HCT116 (cell line): ENCODE results near the gene CCSER1. TPM values are rescaled to one million over a fixed set of nuclear protein-coding genes. Genes with fewer than 3 reads are reported as not detected.

Experiments used
- ATAC-seq: fragments of 200-7000 bp; cut with Tn5 transposase; 2 replicates; pipeline ENCODE4 v1.9.1; 2020; ENCODE audit warnings: mild to moderate bottlenecking, moderate library complexity
- BruUV-seq: library from RNA; stranded (reverse); fragments of 400-500 nt; replicated peaks from 2 replicates; lab custom pipeline; 2021; lab: Mats Ljungman, UMichigan
- CTCF ChIA-PET: fragments of 300-600 bp; sonication (Branson Sonifier 250); formaldehyde crosslinking; loops from one replicate; lab custom pipeline; 2021; ENCODE audit warnings: antibody characterized with exemption; lab: Charles Lee
- POLR2A ChIA-PET: fragments of 300-600, 350-600 bp; sonication (Branson Sonifier 250); formaldehyde crosslinking; loops from one replicate; lab custom pipeline; 2021; ENCODE audit warnings: antibody characterized with exemption; lab: Charles Lee
- RAD21 ChIA-PET, 2 experiments: fragments of 300-600 bp; sonication (Branson Sonifier 250); formaldehyde crosslinking; loops; one replicate each; lab custom pipeline; 2023; ENCODE audit warnings: low total read pairs in 2 of 2; ENCODE audit not compliant: uncharacterized antibody in 2 of 2, unreplicated experiment in 2 of 2, low non-redundant PET in 1 of 2; lab: Charles Lee
- DNase-seq: peaks from one replicate; pipeline ENCODE4 v3.0.0-alpha.2; 2010; ENCODE audit warnings: low read depth, low spot score
- H2AFZ ChIP-seq: fragments of 200-600 bp; shearing (Covaris generic), sonication (generic); 2 replicates; pipeline ENCODE4 v1.6.1; 2017; ENCODE audit warnings: low read depth, mixed run types, mixed read lengths, antibody characterized with exemption, low read length; ENCODE audit not compliant: poor library complexity, severe bottlenecking
- H3K27ac ChIP-seq: 2 replicates; pipeline ENCODE4 v1.5.1; 2012; ENCODE audit warnings: low read depth, low read length
- H3K27me3 ChIP-seq: fragments of 200-600 bp; sonication (generic); 2 replicates; pipeline ENCODE4 v1.6.1; 2016; ENCODE audit warnings: mixed run types, low read length, mixed read lengths; ENCODE audit not compliant: insufficient read depth
- H3K36me3 ChIP-seq, 2 experiments: fragments of 200-500 bp in 1 of 2; fragments of 200-600 bp in 1 of 2; sonication (Bioruptor generic) in 1 of 2; sonication (generic) in 1 of 2; 2 replicates each; pipeline versions ENCODE4 v1.5.1 to v1.6.1; 2014 to 2016; ENCODE audit warnings: low read length in 2 of 2, inconsistent platforms in 1 of 2, mixed read lengths in 1 of 2, mixed run types in 1 of 2; ENCODE audit not compliant: insufficient read depth in 2 of 2, control insufficient read depth in 1 of 2
- H3K4me1 ChIP-seq, 2 experiments: fragments of 200-600 bp in 1 of 2; sonication (generic) in 1 of 2; 2 replicates each; pipeline versions ENCODE4 v1.5.1 to v1.6.1; 2012 to 2017; ENCODE audit warnings: low read length in 2 of 2, inconsistent platforms in 1 of 2, mild to moderate bottlenecking in 1 of 2, mixed read lengths in 1 of 2, mixed run types in 1 of 2, moderate library complexity in 1 of 2; ENCODE audit not compliant: insufficient read depth in 2 of 2, control insufficient read depth in 1 of 2
- H3K4me2 ChIP-seq: fragments of 200-600 bp; sonication (generic); 2 replicates; pipeline ENCODE4 v1.6.1; 2017; ENCODE audit warnings: mixed run types, low read length, mixed read lengths
- H3K4me3 ChIP-seq, 2 experiments: fragments of 200-600 bp in 1 of 2; sonication (generic) in 1 of 2; replicated peaks in 1 of 2; 2 replicates each; pipeline ENCODE4 v1.5.1; 2011 to 2016; ENCODE audit warnings: low read length in 2 of 2, control low read depth in 1 of 2, low read depth in 1 of 2, mild to moderate bottlenecking in 1 of 2, mixed read lengths in 1 of 2, mixed run types in 1 of 2
- H3K79me2 ChIP-seq: fragments of 200-600 bp; sonication (generic); 2 replicates; pipeline ENCODE4 v1.6.1; 2017; ENCODE audit warnings: mild to moderate bottlenecking, mixed run types, low read length, moderate library complexity, mixed read lengths; ENCODE audit not compliant: insufficient read depth
- H3K9ac ChIP-seq: fragments of 200-600 bp; sonication (generic); 2 replicates; pipeline ENCODE4 v1.6.1; 2016; ENCODE audit warnings: low read length, mixed read lengths
- H3K9me2 ChIP-seq: fragments of 200-600 bp; sonication (generic), shearing (Covaris generic); 2 replicates; pipeline ENCODE4 v1.6.1; 2017; ENCODE audit warnings: mixed run types, mild to moderate bottlenecking, moderate library complexity; ENCODE audit not compliant: insufficient read depth
- H3K9me3 ChIP-seq, 2 experiments: fragments of 200-500 bp in 1 of 2; fragments of 200-600 bp in 1 of 2; sonication (Bioruptor generic) in 1 of 2; sonication (generic) in 1 of 2; 2 replicates each; pipeline ENCODE4 v1.6.1; 2014 to 2017; ENCODE audit warnings: low read length in 2 of 2, mixed read lengths in 2 of 2, inconsistent platforms in 1 of 2, low read depth in 1 of 2, mild to moderate bottlenecking in 1 of 2, mixed run types in 1 of 2, moderate library complexity in 1 of 2; ENCODE audit not compliant: control insufficient read depth in 1 of 2, insufficient read depth in 1 of 2
- H4K20me1 ChIP-seq: fragments of 200-600 bp; sonication (generic), shearing (Covaris generic); 2 replicates; pipeline ENCODE4 v1.6.1; 2017; ENCODE audit warnings: mixed run types, mild to moderate bottlenecking, moderate library complexity; ENCODE audit not compliant: insufficient read depth
- CEBPB ChIP-seq: IDR thresholded peaks from 2 replicates; pipeline ENCODE4 v1.6.1; 2012; ENCODE audit warnings: low read depth
- EGR1 ChIP-seq: IDR thresholded peaks from 2 replicates; pipeline ENCODE4 v1.6.1; 2012; ENCODE audit warnings: low read depth
- EZH2phosphoT487 ChIP-seq: fragments of 200-600 bp; IDR thresholded peaks from 2 replicates; pipeline ENCODE4 v1.6.1; 2018; ENCODE audit warnings: antibody characterized with exemption, borderline replicate concordance
- FOSL1 ChIP-seq: IDR thresholded peaks from 2 replicates; pipeline ENCODE4 v1.6.1; 2012; ENCODE audit warnings: low read depth
- JUND ChIP-seq: IDR thresholded peaks from 2 replicates; pipeline ENCODE4 v1.6.1; 2012
- POLR2A ChIP-seq: IDR thresholded peaks from 2 replicates; pipeline ENCODE4 v1.7.0; 2011; ENCODE audit warnings: borderline replicate concordance; ENCODE audit not compliant: insufficient read depth, insufficient read length; ENCODE audit errors: extremely low read depth
- POLR2AphosphoS5 ChIP-seq: IDR thresholded peaks from 2 replicates; pipeline ENCODE4 v1.6.1; 2011; ENCODE audit warnings: mild to moderate bottlenecking, low read depth, low read length, moderate library complexity
- RAD21 ChIP-seq: IDR thresholded peaks from 2 replicates; pipeline ENCODE4 v1.6.1; 2012; ENCODE audit warnings: low read depth, mild to moderate bottlenecking
- SIN3A ChIP-seq: IDR thresholded peaks from 2 replicates; pipeline ENCODE4 v1.6.1; 2012; ENCODE audit warnings: low read depth
- SP1 ChIP-seq: IDR thresholded peaks from 2 replicates; pipeline ENCODE4 v1.6.1; 2012; ENCODE audit warnings: low read depth
- SRF ChIP-seq: IDR thresholded peaks from 2 replicates; pipeline ENCODE4 v1.6.1; 2012; ENCODE audit warnings: low read depth
- TCF7L2 ChIP-seq: IDR thresholded peaks from 2 replicates; pipeline ENCODE4 v1.7.0; 2011; ENCODE audit warnings: borderline replicate concordance, inconsistent platforms; ENCODE audit not compliant: insufficient read depth, insufficient read length; ENCODE audit errors: extremely low read depth
- intact Hi-C: fragments of 100-400 bp; cut with micrococcal nuclease; formaldehyde crosslinking; loops from 2 replicates; pipeline ENCODE4 v1.10.0; 2022
- total RNA-seq: library from RNA; stranded (reverse); gene quantifications from one replicate; pipeline ENCODE4 v1.2.1, GENCODE V29; 2021; ENCODE audit not compliant: unreplicated experiment
- TF ChIP-seq, protein P1 (sequence below): IDR thresholded peaks from 2 replicates; pipeline ENCODE4 v1.6.1; 2012
- TF ChIP-seq, protein P2 (sequence below): IDR thresholded peaks from 2 replicates; pipeline ENCODE4 v1.6.1; 2012
- TF ChIP-seq, protein P3 (sequence below), 3 experiments: fragments of 200-600 bp in 1 of 3; sonication (generic) in 1 of 3; IDR thresholded peaks in 2 of 3; conservative IDR thresholded peaks in 1 of 3; 2 replicates each; pipeline ENCODE4 v1.5.1; 2012 to 2017; ENCODE audit warnings: low read depth in 2 of 3, low read length in 2 of 3, antibody characterized with exemption in 1 of 3, borderline replicate concordance in 1 of 3, control low read depth in 1 of 3, mild to moderate bottlenecking in 1 of 3, mixed read lengths in 1 of 3, mixed run types in 1 of 3, moderate library complexity in 1 of 3; ENCODE audit not compliant: insufficient read depth in 1 of 3
- TF ChIP-seq, protein P4 (sequence below): IDR thresholded peaks from 2 replicates; pipeline ENCODE4 v1.6.1; 2011; ENCODE audit warnings: mild to moderate bottlenecking, low read length, moderate library complexity; ENCODE audit not compliant: insufficient replicate concordance; ENCODE audit errors: extremely low read depth

The CCSER1 gene
- total RNA-seq, 1 experiment from 2014 or later, result 6.7 TPM

DNA sequence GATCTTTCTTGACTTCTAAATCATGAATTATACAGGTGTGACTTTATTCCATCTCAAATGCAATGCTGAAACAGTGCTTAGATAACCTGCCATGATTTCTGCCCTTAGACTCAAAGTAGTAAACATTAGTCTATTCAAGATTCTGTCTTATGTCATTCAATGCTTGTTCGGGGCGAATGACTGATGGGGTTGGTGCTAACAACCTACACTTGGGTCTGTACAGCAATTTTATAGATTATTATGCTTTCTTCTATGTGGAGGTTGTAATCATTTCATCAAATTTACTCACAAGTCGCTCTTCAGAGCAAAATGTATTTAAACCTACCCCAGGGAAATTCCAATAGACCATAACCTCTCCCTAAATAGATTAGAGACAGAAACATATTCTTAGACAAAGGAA lies 1155.0 kb downstream of the CCSER1 start:
- H3K27me3 ChIP-seq, result no peaks in the 10 kb centered on the region
- no peaks in the 10 kb centered on the region for H4K20me1 ChIP-seq
- intact Hi-C loops, result no loop called here
- H3K79me2 ChIP-seq, result no peaks in the 10 kb centered on the region
- H3K9ac ChIP-seq, result no peak overlapping the region
- RAD21 ChIA-PET, result no interaction called here
- H3K4me2 ChIP-seq, result no peak overlapping the region
- no peaks in the 10 kb centered on the region for H3K4me1 ChIP-seq
- no peak overlapping the region for H3K27ac ChIP-seq
- BruUV-seq, result no TSS peak
- POLR2A ChIA-PET, result no interaction called here
- CTCF ChIA-PET, result no interaction called here
- H3K36me3 ChIP-seq, result no peaks in the 10 kb centered on the region
- H2AFZ ChIP-seq, result no peak overlapping the region
- no peaks in the 10 kb centered on the region for H3K9me2 ChIP-seq
- H3K9me3 ChIP-seq, result no peaks in the 10 kb centered on the region
- no peak overlapping the region for H3K4me3 ChIP-seq
- ATAC-seq, result no peak
- no peak for DNase-seq
- TF ChIP-seq FOSL1, result no peak
- TF ChIP-seq, all 23 proteins: peak for 0

DNA sequence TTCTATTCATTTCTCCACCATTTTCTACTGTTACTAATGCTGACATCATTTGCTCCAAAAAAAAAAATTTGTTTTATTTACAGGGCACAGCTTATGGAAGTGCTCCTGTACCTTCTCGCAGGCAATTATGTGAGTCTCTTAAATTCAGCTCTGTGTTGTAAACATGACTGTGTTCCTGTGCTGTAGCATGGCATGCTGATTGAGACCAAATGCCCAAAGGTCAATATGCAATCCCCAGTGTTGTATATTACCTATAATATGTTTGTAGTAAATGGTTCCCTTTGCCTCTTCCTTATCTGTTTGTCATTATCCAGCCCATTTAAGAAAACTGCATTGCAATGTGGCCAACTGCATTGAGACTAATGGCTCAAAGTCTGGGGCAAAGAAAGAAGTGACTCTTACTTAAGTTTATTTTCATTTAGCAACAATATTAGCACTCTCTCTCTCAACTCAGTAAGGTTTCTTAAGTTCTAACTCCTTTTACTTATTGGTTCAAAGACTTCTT lies 1156.6 kb downstream of the CCSER1 start:
- Histone ChIP-seq H3K27ac (no peak overlapping the region), H3K79me2 (no peaks in the 10 kb centered on the region), H3K4me3 (no peak overlapping the region), H3K9me3 (no peaks in the 10 kb centered on the region), H3K4me1 (no peaks in the 10 kb centered on the region), H3K27me3 (no peaks in the 10 kb centered on the region), H2AFZ (peak overlapping the region; percentile 11), H3K9ac (no peak overlapping the region), H3K36me3 (no peaks in the 10 kb centered on the region), H3K9me2 (no peaks in the 10 kb centered on the region), H4K20me1 (no peaks in the 10 kb centered on the region), H3K4me2 (no peak overlapping the region)
- intact Hi-C loops, result no loop called here
- TF ChIP-seq RAD21 (no peak), EZH2phosphoT487 (no peak), EGR1 (no peak), POLR2AphosphoS5 (no peak), SRF (no peak), FOSL1 (no peak), JUND (no peak), POLR2A (no peak), CEBPB (no peak), SIN3A (no peak), SP1 (no peak), TCF7L2 (no peak)
- TF ChIP-seq, protein P1, sequence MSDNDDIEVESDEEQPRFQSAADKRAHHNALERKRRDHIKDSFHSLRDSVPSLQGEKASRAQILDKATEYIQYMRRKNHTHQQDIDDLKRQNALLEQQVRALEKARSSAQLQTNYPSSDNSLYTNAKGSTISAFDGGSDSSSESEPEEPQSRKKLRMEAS, result no peak
- TF ChIP-seq, protein P2, sequence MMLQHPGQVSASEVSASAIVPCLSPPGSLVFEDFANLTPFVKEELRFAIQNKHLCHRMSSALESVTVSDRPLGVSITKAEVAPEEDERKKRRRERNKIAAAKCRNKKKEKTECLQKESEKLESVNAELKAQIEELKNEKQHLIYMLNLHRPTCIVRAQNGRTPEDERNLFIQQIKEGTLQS, result no peak
- TF ChIP-seq, protein P3, sequence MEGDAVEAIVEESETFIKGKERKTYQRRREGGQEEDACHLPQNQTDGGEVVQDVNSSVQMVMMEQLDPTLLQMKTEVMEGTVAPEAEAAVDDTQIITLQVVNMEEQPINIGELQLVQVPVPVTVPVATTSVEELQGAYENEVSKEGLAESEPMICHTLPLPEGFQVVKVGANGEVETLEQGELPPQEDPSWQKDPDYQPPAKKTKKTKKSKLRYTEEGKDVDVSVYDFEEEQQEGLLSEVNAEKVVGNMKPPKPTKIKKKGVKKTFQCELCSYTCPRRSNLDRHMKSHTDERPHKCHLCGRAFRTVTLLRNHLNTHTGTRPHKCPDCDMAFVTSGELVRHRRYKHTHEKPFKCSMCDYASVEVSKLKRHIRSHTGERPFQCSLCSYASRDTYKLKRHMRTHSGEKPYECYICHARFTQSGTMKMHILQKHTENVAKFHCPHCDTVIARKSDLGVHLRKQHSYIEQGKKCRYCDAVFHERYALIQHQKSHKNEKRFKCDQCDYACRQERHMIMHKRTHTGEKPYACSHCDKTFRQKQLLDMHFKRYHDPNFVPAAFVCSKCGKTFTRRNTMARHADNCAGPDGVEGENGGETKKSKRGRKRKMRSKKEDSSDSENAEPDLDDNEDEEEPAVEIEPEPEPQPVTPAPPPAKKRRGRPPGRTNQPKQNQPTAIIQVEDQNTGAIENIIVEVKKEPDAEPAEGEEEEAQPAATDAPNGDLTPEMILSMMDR (IDR thresholded peaks at IDR 0.05 in 2 of 3, conservative IDR thresholded peaks at IDR 0.05 in 1 of 3; ENCODE audit: borderline replicate concordance in 1 of 3, insufficient read depth in 1 of 3, low read depth in 2 of 3, low read length in 2 of 3), result no peak
- TF ChIP-seq, protein P4, sequence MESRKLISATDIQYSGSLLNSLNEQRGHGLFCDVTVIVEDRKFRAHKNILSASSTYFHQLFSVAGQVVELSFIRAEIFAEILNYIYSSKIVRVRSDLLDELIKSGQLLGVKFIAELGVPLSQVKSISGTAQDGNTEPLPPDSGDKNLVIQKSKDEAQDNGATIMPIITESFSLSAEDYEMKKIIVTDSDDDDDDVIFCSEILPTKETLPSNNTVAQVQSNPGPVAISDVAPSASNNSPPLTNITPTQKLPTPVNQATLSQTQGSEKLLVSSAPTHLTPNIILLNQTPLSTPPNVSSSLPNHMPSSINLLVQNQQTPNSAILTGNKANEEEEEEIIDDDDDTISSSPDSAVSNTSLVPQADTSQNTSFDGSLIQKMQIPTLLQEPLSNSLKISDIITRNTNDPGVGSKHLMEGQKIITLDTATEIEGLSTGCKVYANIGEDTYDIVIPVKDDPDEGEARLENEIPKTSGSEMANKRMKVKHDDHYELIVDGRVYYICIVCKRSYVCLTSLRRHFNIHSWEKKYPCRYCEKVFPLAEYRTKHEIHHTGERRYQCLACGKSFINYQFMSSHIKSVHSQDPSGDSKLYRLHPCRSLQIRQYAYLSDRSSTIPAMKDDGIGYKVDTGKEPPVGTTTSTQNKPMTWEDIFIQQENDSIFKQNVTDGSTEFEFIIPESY, result no peak
- no TSS peak for BruUV-seq
- POLR2A ChIA-PET, result no interaction called here
- ATAC-seq (no peak), DNase-seq (no peak)
- RAD21 ChIA-PET, result no interaction called here
- CTCF ChIA-PET, result no interaction called here
